ENCODE results near the gene KYNU. TPM values are rescaled to one million over a fixed set of nuclear protein-coding genes. Genes with fewer than 3 reads are reported as not detected.
"Not testable (repeated sequence)": the region's sequence is repeated elsewhere in the genome, so short reads cannot be mapped to it uniquely, and the experiment has no call there.

KYNU gene
- total RNA-seq, 2 experiments from 2014 or later, result not detected

DNA sequence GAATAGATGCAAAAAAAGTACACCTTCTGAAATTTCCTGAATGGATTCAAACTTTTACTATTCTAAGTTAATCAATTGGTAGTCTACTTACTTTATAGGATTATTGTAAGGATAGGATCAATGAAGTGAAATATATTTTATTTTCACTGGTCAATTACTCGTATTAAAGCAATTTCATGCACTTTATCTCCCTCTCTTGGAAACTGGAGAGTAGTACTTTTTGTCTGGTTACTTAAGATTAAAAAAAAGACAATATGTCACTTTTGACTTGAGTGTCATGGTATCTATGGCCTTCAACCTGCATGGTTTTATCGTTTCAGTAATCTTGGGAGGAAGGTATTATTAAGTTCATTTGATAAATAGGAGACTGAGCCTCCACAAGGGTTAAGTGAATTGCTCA lies 1.0 kb upstream of the KYNU start:
- H3K4me1 Mint-ChIP-seq, result no peaks in the 10 kb centered on the region
- CTCF ChIA-PET, result no interaction called here
- H3K36me3 Mint-ChIP-seq, result no peaks in the 10 kb centered on the region
- no peaks in the 10 kb centered on the region for H3K27me3 Mint-ChIP-seq
- no peak for ATAC-seq
- H3K27ac Mint-ChIP-seq, result no peak overlapping the region
- no peaks in the 10 kb centered on the region for H3K9me3 Mint-ChIP-seq (ENCODE audit: low read depth)
- H3K4me3 Mint-ChIP-seq, result no peak overlapping the region
- DNase-seq, result no peak

DNA sequence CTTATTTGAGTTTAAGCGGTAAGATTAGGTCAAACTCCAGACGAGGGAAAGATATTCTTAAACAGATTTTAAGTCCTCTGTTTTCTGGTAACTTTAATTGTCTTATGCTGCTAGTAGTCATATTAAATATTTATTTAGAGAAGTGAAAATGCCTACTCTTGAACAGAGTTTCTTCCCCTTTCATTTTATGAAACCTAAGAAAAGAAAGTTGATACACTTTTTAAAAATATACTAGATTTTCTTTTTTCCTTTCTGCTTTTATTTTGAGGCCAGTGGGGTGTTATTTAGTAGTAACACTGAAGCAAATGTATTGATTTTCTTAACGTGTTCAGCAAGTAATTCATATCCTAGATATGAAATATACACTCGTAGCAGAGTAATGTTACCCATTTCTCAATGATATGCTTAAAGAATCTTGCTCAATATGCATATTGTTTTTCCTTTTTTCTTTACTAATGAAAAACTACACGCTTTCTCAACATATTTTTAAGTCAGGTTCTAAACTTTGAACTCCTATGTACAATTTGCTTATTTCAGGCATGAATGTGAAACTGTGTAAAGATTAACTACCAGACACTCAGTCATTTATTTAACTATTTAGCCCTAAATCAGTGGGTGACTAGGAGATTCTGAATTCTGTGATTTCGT lies 691 bp downstream of the KYNU start:
- ATAC-seq (no peak), DNase-seq (no peak)
- Mint-ChIP-seq H3K9me3 (ENCODE audit: low read depth) (no peaks in the 10 kb centered on the region), H3K36me3 (no peaks in the 10 kb centered on the region), H3K4me1 (no peaks in the 10 kb centered on the region), H3K4me3 (no peak overlapping the region), H3K27ac (no peak overlapping the region), H3K27me3 (no peaks in the 10 kb centered on the region)
- CTCF ChIA-PET, result no interaction called here

DNA sequence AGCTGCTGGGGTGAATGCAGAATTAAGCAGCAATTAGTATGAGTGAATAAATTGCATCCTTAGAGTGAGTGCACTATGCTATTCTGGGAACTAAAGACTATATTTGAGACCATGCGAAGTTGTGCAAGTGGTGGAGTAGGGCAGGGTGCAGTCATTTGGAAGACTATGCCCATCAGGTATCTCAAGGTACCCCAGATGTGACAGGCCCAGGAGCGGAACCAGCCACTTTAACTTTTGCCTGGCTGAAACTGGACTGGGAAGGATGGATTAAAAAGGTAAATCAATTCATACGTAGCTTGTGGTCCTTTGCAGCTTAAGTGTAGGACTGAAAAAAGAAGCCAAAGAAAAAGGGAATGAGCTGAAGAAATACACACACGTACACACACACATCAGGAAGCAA lies 1.7 kb downstream of the KYNU start:
- Mint-ChIP-seq H3K27ac (no peak overlapping the region), H3K27me3 (no peaks in the 10 kb centered on the region), H3K9me3 (ENCODE audit: low read depth) (peaks cover 3% of the 10 kb centered on the region), H3K4me3 (no peak overlapping the region), H3K36me3 (no peaks in the 10 kb centered on the region), H3K4me1 (no peaks in the 10 kb centered on the region)
- ATAC-seq, result no peak
- DNase-seq, result no peak
- CTCF ChIA-PET, result no interaction called here

DNA sequence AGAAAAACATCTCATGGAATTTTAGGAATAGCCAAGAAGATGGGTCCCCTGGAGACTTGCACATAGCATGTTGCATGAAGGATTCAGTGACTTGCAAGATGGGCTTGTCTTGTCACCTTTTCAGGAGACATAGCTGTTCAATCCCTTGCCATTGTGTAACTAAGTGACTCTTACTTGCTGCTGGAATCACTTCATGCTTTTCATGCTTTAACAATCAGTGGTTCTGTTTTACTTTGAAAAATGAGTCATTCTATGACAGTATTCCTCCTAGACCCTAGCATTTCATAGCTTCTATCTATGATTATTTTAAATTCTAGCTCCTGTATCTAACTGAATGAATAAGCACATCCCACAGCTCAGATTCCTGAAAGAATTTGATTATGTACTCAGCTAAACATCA lies 2.8 kb downstream of the KYNU start:
- H3K4me1 Mint-ChIP-seq, result no peaks in the 10 kb centered on the region
- CTCF ChIA-PET, result no interaction called here
- no peaks in the 10 kb centered on the region for H3K27me3 Mint-ChIP-seq
- H3K36me3 Mint-ChIP-seq, result no peaks in the 10 kb centered on the region
- DNase-seq (no peak), ATAC-seq (no peak)
- no peak overlapping the region for H3K4me3 Mint-ChIP-seq
- H3K27ac Mint-ChIP-seq, result no peak overlapping the region
- H3K9me3 Mint-ChIP-seq (ENCODE audit: low read depth), result peaks cover 3% of the 10 kb centered on the region

DNA sequence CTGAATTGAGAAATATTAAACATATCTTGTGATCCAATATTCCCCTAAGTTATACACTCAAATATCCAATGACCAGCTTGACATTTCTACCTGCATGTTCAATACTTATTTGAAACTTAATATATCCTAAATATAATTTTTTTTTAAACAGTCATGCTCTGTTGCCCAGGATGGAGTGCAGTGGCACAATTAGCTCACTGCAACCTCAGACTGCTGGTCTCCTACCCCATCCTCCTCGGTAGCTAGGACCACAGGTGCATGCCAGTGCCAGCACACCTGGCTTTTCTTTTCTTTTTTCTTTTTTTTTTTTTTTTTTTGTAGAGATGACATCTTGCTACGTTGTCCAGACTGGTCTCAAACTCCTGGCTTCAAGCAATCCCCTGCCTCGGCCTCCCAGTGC lies 4.2 kb downstream of the KYNU start:
- CTCF ChIA-PET, result no interaction called here
- H3K4me3 Mint-ChIP-seq, result no peak overlapping the region
- no peak for ATAC-seq
- H3K27ac Mint-ChIP-seq, result no peak overlapping the region
- H3K9me3 Mint-ChIP-seq (ENCODE audit: low read depth), result peaks cover 3% of the 10 kb centered on the region
- no peaks in the 10 kb centered on the region for H3K4me1 Mint-ChIP-seq
- H3K36me3 Mint-ChIP-seq, result no peaks in the 10 kb centered on the region
- no peak for DNase-seq
- no peaks in the 10 kb centered on the region for H3K27me3 Mint-ChIP-seq

DNA sequence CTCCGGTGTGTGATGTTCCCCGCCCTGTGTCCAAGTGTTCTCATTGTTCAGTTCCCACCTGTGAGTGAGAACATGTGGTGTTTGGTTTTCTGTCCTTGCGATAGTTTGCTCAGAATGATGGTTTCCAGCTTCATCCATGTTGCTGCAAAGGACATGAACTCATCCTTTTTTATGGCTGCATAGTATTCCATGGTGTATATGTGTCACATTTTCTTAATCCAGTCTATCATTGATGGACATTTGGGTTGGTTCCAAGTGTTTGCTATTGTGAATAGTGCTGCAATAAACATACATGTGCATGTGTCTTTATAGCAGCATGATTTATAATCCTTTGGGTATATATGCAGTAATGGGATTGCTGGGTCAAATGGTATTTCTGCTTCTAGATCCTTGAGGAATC lies 5.0 kb downstream of the KYNU start:
- H3K27ac Mint-ChIP-seq; H3K27me3 Mint-ChIP-seq; ATAC-seq; DNase-seq; H3K36me3 Mint-ChIP-seq; H3K4me1 Mint-ChIP-seq; CTCF ChIA-PET; H3K9me3 Mint-ChIP-seq (ENCODE audit: low read depth); H3K4me3 Mint-ChIP-seq: not testable (repeated sequence)

DNA sequence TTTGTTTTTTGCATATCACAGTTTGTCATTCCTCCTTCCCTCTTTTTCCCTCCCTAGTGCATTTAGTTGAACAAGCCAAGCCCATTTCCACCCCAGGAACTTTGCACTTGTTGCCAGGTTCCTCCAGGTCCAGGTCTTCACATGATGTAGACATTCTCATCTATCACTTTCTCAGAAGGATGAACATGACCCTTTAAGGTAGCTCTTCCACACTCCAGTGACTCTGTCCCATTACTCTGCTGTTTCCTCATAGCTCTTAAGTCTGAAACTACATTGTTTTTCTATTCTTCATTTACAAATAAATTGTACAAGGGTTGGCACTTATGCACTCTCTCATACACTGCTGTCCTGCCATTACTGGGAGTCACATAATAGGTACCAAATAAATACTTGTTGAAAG lies 6.1 kb downstream of the KYNU start:
- H3K4me3 Mint-ChIP-seq, result no peak overlapping the region
- H3K27me3 Mint-ChIP-seq, result no peaks in the 10 kb centered on the region
- H3K9me3 Mint-ChIP-seq (ENCODE audit: low read depth), result peaks cover 3% of the 10 kb centered on the region
- no peak overlapping the region for H3K27ac Mint-ChIP-seq
- no peak for ATAC-seq
- no peaks in the 10 kb centered on the region for H3K4me1 Mint-ChIP-seq
- DNase-seq, result no peak
- no peaks in the 10 kb centered on the region for H3K36me3 Mint-ChIP-seq
- CTCF ChIA-PET, result no interaction called here

DNA sequence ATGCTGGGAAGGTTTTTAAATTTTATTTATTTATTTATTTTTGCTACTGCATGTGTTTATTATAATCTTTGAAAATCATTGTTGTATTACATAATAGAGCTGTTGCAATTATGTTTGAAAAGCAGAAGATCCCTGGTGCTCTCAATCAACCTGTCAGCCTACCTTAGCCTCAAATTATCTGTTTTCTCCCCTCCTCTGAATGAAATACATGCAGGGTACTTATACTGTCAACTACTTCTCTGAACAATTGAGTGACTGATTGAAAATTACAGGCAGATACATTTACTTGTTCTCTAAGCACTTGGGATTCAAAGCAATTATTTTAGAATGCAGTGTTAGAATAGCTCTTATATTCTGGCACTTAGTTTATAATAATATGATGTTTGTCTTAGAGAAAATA lies 8.1 kb downstream of the KYNU start:
- Mint-ChIP-seq H3K27me3 (no peaks in the 10 kb centered on the region), H3K9me3 (ENCODE audit: low read depth) (peaks cover 3% of the 10 kb centered on the region), H3K4me3 (no peak overlapping the region), H3K36me3 (no peaks in the 10 kb centered on the region), H3K4me1 (no peaks in the 10 kb centered on the region), H3K27ac (no peak overlapping the region)
- no peak for DNase-seq
- CTCF ChIA-PET, result no interaction called here
- ATAC-seq, result no peak

DNA sequence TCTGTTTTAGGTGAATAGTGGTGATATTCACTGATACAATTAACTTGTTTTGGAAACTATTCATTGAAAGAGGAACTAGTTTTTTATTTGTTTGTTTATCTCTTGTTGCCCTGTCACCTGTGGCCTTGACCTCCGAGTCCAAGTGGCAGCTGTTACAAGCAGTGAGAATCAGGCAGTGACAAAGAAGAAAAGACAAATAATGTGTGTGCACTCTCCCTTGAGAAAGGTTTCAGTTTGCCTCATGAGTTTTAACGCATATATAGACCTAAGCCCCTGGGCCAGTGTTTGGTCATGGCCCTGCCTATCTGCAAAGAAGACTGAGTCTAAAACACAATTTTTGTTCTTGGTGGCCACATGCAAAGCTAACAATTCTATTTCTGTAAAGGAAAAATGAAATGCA lies 15.3 kb downstream of the KYNU start:
- CTCF ChIA-PET, result no interaction called here
- Mint-ChIP-seq H3K36me3 (no peaks in the 10 kb centered on the region), H3K9me3 (ENCODE audit: low read depth) (no peaks in the 10 kb centered on the region), H3K4me3 (no peak overlapping the region), H3K27me3 (peaks cover 3% of the 10 kb centered on the region), H3K27ac (no peak overlapping the region), H3K4me1 (no peaks in the 10 kb centered on the region)
- ATAC-seq (no peak), DNase-seq (no peak)

DNA sequence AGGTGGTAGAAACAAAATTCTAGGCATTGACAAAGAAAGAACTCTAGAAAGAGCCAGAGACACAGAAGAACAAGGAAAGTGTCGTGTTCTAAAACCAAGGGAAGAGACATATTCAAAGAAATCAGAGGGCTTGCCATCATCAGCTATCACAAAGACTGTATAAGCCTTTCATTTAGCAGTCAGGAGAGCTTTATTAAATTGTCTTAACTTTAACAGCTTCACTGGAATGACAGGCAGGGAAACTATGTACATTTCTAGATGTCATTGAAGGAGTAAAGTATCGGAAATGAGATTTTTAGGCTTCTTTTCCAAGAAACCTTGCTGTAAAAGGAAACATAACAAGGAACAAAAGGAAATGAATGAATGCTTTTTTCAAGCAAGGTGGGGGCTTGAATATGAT lies 15.8 kb downstream of the KYNU start:
- Mint-ChIP-seq H3K27me3 (peaks cover 3% of the 10 kb centered on the region), H3K4me3 (no peak overlapping the region), H3K9me3 (ENCODE audit: low read depth) (no peaks in the 10 kb centered on the region), H3K27ac (no peak overlapping the region), H3K4me1 (no peaks in the 10 kb centered on the region), H3K36me3 (no peaks in the 10 kb centered on the region)
- ATAC-seq (no peak), DNase-seq (no peak)
- CTCF ChIA-PET, result no interaction called here

DNA sequence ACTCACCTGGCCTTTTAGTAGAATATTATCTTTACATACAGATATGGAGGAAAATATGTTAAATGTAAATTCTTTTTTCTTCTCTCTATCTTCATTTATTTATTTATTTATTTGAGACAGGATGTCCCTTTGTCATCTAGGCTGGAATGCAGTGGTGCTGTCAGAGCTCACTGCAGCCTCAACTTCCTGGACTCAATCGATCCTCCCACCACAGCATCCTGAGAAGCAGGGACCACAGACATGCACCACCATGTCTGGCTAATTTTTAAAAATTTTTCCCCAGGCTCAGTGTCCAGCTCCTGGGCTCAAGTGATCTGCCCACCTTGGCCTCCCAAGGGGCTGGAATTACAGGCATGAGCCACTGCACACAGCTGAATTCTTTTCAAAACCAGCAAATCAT lies 20.3 kb downstream of the KYNU start:
- Mint-ChIP-seq H3K27me3 (peaks cover 3% of the 10 kb centered on the region), H3K36me3 (no peaks in the 10 kb centered on the region), H3K4me1 (no peaks in the 10 kb centered on the region), H3K4me3 (no peak overlapping the region), H3K27ac (no peak overlapping the region), H3K9me3 (ENCODE audit: low read depth) (no peaks in the 10 kb centered on the region)
- CTCF ChIA-PET, result no interaction called here
- ATAC-seq, result no peak
- no peak for DNase-seq

DNA sequence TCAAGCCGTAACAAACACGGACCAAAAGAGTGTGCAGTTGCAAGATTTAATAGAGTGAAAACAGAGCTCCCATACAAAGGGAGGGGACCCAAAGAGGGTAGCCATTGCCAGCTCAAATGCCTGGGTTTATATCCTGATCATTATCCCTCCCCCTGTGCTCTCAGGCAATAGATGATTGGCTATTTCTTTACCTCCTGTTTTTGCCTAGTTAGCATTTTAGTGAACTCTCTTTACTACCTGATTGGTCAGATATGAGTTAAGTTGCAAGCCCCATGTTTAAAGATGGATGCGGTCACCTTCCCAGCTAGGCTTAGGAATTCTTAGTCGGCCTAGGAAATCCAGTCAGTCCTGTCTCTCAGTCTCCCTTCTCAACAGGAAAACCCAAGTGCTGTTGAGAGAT lies 22.9 kb downstream of the KYNU start:
- H3K9me3 Mint-ChIP-seq (ENCODE audit: low read depth); CTCF ChIA-PET; H3K27ac Mint-ChIP-seq; H3K27me3 Mint-ChIP-seq; H3K4me1 Mint-ChIP-seq; ATAC-seq; H3K36me3 Mint-ChIP-seq; DNase-seq; H3K4me3 Mint-ChIP-seq: not testable (repeated sequence)

DNA sequence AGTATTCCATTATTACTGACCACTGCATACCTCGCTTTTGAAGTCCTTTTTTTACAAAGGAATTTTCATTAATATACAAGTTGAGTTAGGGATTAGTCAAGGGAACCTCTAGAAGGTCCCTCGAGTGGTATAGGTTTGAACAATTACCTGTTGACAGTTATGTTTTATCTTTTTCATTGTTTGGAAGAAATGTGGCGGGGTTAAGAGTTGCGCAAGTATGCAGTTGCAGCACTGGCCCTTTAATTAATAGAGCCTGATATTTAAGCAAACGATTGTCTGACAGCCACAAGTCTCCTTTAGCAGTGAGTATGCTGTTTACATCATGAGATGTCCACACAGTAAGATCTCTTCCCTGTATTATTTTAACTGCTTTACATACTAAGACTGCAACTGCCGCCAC lies 24.3 kb downstream of the KYNU start:
- CTCF ChIA-PET, result no interaction called here
- no peaks in the 10 kb centered on the region for H3K27me3 Mint-ChIP-seq
- no peaks in the 10 kb centered on the region for H3K9me3 Mint-ChIP-seq (ENCODE audit: low read depth)
- no peak for DNase-seq
- no peaks in the 10 kb centered on the region for H3K4me1 Mint-ChIP-seq
- H3K4me3 Mint-ChIP-seq, result no peak overlapping the region
- no peak overlapping the region for H3K27ac Mint-ChIP-seq
- no peak for ATAC-seq
- no peaks in the 10 kb centered on the region for H3K36me3 Mint-ChIP-seq

DNA sequence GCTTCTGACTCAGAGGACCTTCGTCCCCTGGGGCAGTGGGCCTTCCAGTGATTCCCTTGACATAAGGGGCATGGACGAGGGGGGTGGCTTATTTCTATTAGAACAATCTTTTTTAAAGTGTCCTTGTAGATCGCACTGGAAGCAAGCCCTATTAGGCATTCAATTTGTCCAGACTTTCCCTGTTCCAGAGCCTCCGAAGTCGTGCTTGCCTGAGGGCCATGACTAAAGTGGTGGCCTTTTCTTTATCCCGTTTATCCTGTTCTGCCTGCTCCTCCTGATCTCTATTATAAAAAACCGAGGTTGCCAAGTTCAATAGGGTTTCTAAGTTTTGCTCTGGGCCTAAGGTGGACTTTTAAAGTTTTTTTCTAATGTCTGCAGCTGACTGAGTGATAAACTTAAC lies 26.3 kb downstream of the KYNU start:
- ATAC-seq; DNase-seq; CTCF ChIA-PET; H3K36me3 Mint-ChIP-seq; H3K9me3 Mint-ChIP-seq (ENCODE audit: low read depth); H3K27me3 Mint-ChIP-seq; H3K27ac Mint-ChIP-seq; H3K4me3 Mint-ChIP-seq; H3K4me1 Mint-ChIP-seq: not testable (repeated sequence)

DNA sequence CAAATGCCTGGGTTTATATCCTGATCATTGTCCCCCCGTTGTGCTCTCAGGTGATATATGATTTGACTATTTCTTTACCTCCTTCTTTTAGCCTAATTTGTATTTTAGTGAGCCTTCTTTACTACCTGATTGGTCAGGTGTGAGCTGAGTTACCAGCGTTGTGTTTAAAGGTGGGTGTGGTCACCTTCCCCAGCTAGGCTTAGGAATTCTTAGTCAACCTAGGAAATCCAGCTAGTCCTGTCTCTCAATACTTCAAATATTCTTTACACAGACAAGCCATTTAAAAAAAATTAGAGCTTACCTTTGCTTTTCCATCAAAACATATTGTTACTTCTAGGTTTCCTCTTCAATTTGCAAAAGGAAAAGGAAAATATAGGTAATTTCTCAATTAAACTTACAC lies 30.2 kb downstream of the KYNU start:
- H3K27me3 Mint-ChIP-seq, result no peaks in the 10 kb centered on the region
- H3K36me3 Mint-ChIP-seq, result no peaks in the 10 kb centered on the region
- no peak overlapping the region for H3K27ac Mint-ChIP-seq
- CTCF ChIA-PET, result no interaction called here
- H3K4me3 Mint-ChIP-seq, result no peak overlapping the region
- DNase-seq, result no peak
- no peak for ATAC-seq
- H3K4me1 Mint-ChIP-seq, result no peaks in the 10 kb centered on the region
- H3K9me3 Mint-ChIP-seq (ENCODE audit: low read depth), result no peaks in the 10 kb centered on the region

Data from activated CD8-positive, alpha-beta memory T cell treated with anti-CD3 and anti-CD28 coated beads, Interleukin-2, amount 10 ng/mL, durations not matched to agents 7 days and 5 days (primary cell).